Memory B cell (primary cell): Measurements from ENCODE around the gene FAM209B.
"Not testable (repeated sequence)": the region's sequence is repeated elsewhere in the genome, so short reads cannot be mapped to it uniquely, and the experiment has no call there.

ENCODE experiments used
- ATAC-seq: fragments of 150-1000 bp; cut with Tn5 transposase; 2 replicates; pipeline ENCODE4 v1.10.0; 2021; ENCODE audit warnings: low read depth, mild to moderate bottlenecking, moderate library complexity
- DNase-seq, 2 donors: peaks; one replicate each; pipeline ENCODE4 v3.0.0; 2022; ENCODE audit warnings: low spot score in 2 of 2
- H3K27ac Mint-ChIP-seq: one replicate; pipeline ENCODE4 v1.8.0; 2022; ENCODE audit warnings: mild to moderate bottlenecking, moderate library complexity, mixed read lengths
- H3K27me3 Mint-ChIP-seq: one replicate; pipeline ENCODE4 v1.8.0; 2022; ENCODE audit warnings: mixed read lengths
- H3K36me3 Mint-ChIP-seq: one replicate; pipeline ENCODE4 v1.8.0; 2022; ENCODE audit warnings: mild to moderate bottlenecking, mixed read lengths
- H3K4me1 Mint-ChIP-seq: one replicate; pipeline ENCODE4 v1.8.0; 2022; ENCODE audit warnings: mixed read lengths
- H3K4me3 Mint-ChIP-seq: one replicate; pipeline ENCODE4 v1.8.0; 2022; ENCODE audit warnings: mild to moderate bottlenecking, moderate library complexity, mixed read lengths
- H3K9me3 Mint-ChIP-seq: one replicate; pipeline ENCODE4 v1.8.0; 2022; ENCODE audit warnings: mixed read lengths

The FAM209B gene

DNA sequence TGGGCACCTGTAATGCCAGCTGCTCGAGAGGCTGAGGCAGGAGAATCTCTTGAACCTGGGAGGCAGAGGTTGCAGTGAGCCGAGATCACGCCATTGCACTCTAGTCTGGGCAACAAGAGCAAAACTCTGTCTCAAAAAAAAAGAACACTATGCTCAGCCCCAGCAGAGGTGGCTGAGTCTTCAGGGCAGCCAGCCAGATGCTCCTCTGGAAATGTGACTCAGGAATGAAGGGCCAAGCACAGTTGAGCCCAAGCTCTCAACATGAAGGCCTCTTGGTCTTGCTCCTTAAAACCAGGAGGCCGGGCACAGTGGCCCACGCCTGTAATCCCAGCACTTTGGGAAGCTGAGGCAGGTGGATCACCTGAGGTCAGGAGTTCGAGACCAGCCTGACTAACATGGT, 31.5 kb downstream of the FAM209B start:
- not testable (repeated sequence) for H3K27me3 Mint-ChIP-seq, ATAC-seq, DNase-seq, H3K4me1 Mint-ChIP-seq, H3K27ac Mint-ChIP-seq, H3K36me3 Mint-ChIP-seq, H3K9me3 Mint-ChIP-seq, H3K4me3 Mint-ChIP-seq

DNA sequence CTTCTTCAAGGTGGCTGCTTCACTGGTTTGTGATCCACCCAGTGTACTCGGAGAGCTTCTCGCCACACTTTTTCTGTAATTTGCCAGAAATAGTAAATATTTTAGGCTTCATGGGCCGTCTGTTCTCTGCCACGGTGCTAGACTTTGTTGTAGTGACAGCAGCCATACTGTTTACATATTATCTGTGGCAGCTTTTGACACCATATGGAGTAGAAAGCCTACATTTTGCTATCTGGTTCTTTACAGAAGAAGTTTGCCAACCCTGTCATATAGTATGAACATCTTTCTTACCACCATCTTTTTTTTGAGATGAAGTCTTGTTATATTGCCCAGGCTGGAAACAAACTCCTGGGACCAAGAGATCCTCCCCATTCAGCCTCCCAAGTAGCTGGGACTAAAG, 32.5 kb downstream of the FAM209B start:
- no peak for ATAC-seq
- Mint-ChIP-seq H3K4me3 (no peak overlapping the region), H3K27me3 (peaks cover 4% of the 10 kb centered on the region), H3K4me1 (no peaks in the 10 kb centered on the region), H3K27ac (no peak overlapping the region), H3K9me3 (no peaks in the 10 kb centered on the region), H3K36me3 (no peaks in the 10 kb centered on the region)
- no peak for DNase-seq

DNA sequence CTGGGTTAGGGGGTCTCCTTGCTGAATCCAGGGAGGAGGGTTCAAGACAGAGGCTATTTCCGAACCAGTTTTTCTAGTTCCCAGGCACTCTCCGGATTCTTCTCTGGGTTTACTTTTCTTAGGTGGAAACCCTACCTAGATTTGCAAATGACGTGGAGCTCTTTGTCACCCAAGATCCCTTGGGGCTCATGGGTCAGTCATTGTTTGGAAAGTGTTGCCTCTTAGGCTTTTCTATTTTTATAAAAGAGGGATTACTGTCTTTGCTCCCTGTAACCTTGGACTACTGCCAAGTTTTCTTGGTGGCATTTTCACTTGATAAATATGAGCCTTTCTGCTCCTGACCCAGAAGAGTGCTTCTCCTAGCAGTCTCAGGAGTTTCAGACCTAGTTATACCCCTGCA, 33.6 kb downstream of the FAM209B start:
- ATAC-seq, result no peak
- no peak for DNase-seq
- peaks cover 6% of the 10 kb centered on the region for H3K27me3 Mint-ChIP-seq
- H3K4me1 Mint-ChIP-seq, result no peaks in the 10 kb centered on the region
- peaks cover 1% of the 10 kb centered on the region for H3K9me3 Mint-ChIP-seq
- H3K27ac Mint-ChIP-seq, result no peak overlapping the region
- H3K4me3 Mint-ChIP-seq, result no peak overlapping the region
- H3K36me3 Mint-ChIP-seq, result no peaks in the 10 kb centered on the region

DNA sequence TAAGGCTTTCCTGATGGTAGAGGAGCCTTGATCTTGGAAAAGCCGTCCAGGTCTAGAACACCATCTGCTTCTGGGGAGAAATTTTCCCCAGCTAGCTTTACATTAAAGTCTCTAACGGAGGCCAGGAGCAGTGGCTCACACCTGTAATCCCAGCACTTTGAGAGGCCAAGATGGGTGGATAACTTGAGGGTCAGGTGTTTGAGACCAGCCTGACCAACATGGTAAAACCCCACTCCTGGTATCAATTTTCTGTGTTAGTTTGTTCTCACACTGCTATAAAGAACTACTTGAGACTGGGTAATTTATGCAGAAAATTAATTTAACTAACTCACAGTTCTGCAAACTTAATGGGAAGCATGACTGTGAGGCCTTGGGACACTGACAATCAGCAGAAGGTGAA, 37.8 kb downstream of the FAM209B start:
- Mint-ChIP-seq H3K4me1 (no peaks in the 10 kb centered on the region), H3K27me3 (peaks cover 17% of the 10 kb centered on the region), H3K36me3 (no peaks in the 10 kb centered on the region), H3K9me3 (peaks cover 1% of the 10 kb centered on the region), H3K27ac (no peak overlapping the region), H3K4me3 (no peak overlapping the region)
- no peak for ATAC-seq
- no peak for DNase-seq

DNA sequence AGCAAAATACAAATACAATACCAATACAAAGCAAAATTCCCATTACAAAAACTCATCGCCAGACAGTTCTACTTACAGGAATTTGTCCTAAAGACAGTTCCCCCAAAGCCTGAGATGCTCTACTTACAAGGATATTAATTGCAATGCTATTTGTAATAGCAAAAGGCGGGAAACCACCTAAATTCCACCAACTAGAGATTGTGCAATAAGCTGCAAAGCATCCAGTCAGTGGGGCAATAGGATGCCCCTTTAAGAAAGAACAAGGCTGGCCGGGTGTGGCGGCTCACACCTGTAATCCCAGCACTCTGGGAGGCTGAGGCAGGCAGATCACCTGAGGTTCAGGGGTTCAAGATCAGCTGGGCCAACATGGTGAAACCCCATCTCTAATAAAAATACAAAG, 39.1 kb downstream of the FAM209B start:
- Mint-ChIP-seq H3K4me3 (no peak overlapping the region), H3K27me3 (peaks cover 22% of the 10 kb centered on the region), H3K9me3 (peaks cover 1% of the 10 kb centered on the region), H3K4me1 (no peaks in the 10 kb centered on the region), H3K27ac (no peak overlapping the region), H3K36me3 (no peaks in the 10 kb centered on the region)
- ATAC-seq (no peak), DNase-seq (no peak)

DNA sequence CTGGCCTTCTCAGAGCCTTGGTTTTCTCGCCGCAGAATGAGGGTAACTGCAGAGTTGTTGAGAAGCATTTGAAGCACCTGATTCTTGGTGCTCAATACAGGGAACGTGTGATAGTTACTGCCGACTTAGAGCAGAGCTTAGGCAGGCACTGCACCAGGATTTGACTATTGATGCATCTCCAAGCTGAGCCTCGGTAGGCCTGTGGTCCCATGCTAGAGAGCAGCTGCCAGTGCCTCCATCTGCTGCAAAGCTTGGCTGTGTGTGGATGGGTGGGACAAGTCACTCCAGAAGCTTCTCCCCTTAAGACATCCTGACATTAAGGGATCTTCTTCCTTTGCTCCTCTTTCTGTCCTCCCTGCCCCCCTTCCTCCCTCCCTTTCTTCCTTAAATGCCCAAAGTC, 40.9 kb downstream of the FAM209B start:
- no peak overlapping the region for H3K27ac Mint-ChIP-seq
- DNase-seq, result no peak
- no peaks in the 10 kb centered on the region for H3K36me3 Mint-ChIP-seq
- no peak overlapping the region for H3K4me3 Mint-ChIP-seq
- H3K4me1 Mint-ChIP-seq, result no peaks in the 10 kb centered on the region
- peaks cover 1% of the 10 kb centered on the region for H3K9me3 Mint-ChIP-seq
- ATAC-seq, result no peak
- H3K27me3 Mint-ChIP-seq, result peaks cover 19% of the 10 kb centered on the region

DNA sequence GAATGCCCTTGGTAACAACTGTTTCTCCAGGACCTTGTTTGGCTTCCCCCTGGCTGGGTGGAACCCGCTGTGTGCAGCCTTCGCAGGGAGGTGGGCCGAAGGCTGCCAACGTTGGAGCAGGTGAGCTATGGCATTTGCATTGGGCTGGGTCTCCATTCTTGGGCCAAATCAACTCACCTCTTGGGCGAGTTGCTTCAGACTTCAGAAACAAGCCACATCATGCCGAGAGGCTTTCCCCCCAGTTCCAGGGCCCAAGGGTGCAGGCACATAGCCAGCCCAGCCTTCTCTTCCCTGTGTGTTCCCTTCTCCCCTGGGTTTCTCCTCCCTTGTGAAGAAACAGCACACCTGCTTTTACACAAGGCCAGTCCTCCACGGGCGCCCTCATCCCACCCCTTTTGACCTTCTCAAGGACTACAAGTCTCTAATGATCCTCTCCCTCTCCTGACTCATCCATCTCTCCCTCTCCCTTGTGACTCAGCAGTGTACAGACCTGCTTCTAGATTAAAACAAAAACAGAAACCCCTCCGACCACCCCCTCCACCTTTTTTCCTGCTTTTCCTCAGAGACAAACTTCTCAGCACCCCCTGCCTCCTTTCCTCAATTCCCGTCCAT, 41.6 kb downstream of the FAM209B start:
- DNase-seq, result no peak

DNA sequence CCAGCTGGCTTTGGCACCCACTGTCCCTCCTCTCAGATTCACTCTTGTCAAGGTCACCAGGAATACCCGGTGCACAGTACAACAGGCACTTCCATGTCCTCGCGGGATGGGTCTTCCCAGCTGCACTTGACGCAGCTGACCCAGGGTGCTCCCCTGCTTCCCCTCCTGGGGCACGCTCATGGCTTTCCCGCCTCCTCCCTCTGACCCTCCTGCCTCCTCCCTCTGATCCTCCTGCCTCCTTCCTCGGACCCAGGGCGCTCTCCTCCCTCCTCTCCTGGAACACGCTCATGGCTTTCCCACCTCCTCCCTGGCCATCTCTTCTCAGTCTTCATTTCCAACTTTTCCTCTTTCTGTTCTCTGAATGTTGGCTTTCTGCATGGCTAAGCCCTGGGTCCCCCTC, 42.1 kb downstream of the FAM209B start:
- Mint-ChIP-seq H3K4me3 (no peak overlapping the region), H3K36me3 (no peaks in the 10 kb centered on the region), H3K4me1 (no peaks in the 10 kb centered on the region), H3K27me3 (peaks cover 18% of the 10 kb centered on the region), H3K27ac (no peak overlapping the region), H3K9me3 (peaks cover 1% of the 10 kb centered on the region)
- no peak for ATAC-seq
- no peak for DNase-seq

More for the DNA sequence above, 41.6 kb downstream of the FAM209B start:
- no peak overlapping the region for H3K4me3 Mint-ChIP-seq
- ATAC-seq, result no peak
- peaks cover 19% of the 10 kb centered on the region for H3K27me3 Mint-ChIP-seq
- peaks cover 1% of the 10 kb centered on the region for H3K9me3 Mint-ChIP-seq
- H3K36me3 Mint-ChIP-seq, result no peaks in the 10 kb centered on the region
- H3K4me1 Mint-ChIP-seq, result no peaks in the 10 kb centered on the region
- H3K27ac Mint-ChIP-seq, result no peak overlapping the region

DNA sequence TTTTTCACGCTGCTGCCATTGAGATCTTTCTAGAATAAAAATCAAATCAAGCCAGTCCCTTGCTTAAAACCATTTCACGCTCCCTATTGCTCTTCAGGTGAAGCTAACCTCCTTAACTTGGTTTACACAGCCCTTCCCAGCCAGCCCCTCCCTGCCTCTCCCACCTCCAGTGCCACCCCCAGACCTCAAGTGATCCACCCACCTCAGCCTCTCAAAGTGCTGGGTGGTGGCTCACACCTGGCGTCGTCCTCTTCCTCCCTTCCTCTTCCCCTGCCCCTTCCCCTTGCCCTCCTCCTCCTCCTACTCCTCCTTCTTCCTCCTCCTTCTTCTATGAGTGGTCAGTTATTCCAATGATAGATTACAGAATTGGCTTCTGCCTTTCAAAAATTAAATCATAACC, 42.9 kb downstream of the FAM209B start:
- ATAC-seq, result no peak
- no peak for DNase-seq
- H3K9me3 Mint-ChIP-seq, result peaks cover 1% of the 10 kb centered on the region
- no peak overlapping the region for H3K27ac Mint-ChIP-seq
- H3K27me3 Mint-ChIP-seq, result peaks cover 18% of the 10 kb centered on the region
- no peaks in the 10 kb centered on the region for H3K36me3 Mint-ChIP-seq
- no peak overlapping the region for H3K4me3 Mint-ChIP-seq
- H3K4me1 Mint-ChIP-seq, result no peaks in the 10 kb centered on the region

DNA sequence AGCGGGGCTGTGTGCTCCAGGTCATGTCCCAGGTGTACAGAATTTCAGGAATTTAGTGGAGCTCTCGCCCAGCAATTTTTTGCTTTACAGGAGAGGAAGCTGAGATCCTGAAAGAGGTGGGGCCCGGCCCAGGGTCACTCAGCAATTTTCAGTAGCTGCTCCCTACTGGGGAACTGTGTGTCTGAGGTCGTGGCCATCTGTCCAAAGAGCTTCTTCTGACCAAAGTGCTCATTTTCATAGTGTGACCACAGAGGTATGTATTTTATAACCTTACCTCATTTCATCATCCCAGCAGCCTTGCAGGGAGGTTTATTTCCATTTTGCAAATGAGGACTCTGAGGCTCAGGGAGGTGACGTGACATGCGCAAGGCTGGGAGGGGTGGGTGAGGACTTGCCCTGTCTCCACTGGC, 46.3 kb downstream of the FAM209B start:
- H3K27ac Mint-ChIP-seq, result no peak overlapping the region
- H3K4me1 Mint-ChIP-seq, result no peaks in the 10 kb centered on the region
- ATAC-seq (no peak), DNase-seq (no peak)
- peaks cover 15% of the 10 kb centered on the region for H3K27me3 Mint-ChIP-seq
- H3K9me3 Mint-ChIP-seq, result no peaks in the 10 kb centered on the region
- H3K4me3 Mint-ChIP-seq, result no peak overlapping the region
- no peaks in the 10 kb centered on the region for H3K36me3 Mint-ChIP-seq

DNA sequence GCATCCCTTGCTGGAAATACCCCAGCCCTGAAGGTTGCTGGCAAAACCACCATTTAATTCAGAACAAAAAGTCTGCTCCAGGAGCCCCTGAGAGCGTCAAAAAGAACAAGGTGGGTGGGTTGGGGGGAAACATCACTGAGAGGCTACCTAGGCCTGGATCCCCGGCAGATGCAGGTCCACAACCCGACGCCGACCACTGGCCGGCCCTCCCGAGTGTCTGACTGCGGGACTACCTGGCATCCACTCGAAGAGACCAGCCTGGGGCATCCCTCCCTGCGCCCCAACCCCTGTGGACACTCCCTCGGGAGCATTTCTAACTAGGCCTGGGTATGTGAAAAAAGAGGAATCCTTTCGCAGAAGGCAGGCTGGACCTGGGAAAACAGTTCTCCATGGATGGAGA, 47.2 kb downstream of the FAM209B start:
- no peak for ATAC-seq

DNA sequence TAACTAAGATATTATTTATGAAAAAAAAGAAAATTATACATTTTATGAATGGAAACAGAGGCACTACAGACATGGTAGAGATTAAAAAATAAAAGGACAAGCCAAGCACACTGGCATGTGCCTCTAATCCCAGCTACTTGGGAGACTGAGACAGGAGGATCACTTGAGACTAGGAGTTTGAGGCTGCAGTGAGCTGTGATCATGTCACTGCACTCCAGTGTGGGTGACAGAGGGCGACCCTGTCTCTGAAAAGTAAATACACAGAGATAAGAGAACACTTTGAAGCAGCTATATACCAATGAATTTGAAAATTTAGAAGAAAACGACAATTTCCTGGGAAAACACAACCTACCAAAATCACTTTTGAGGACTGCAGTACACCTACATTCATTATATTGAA, 48.7 kb downstream of the FAM209B start:
- Mint-ChIP-seq H3K36me3 (no peaks in the 10 kb centered on the region), H3K27ac (no peak overlapping the region), H3K27me3 (peaks cover 5% of the 10 kb centered on the region), H3K9me3 (no peaks in the 10 kb centered on the region), H3K4me3 (no peak overlapping the region), H3K4me1 (no peaks in the 10 kb centered on the region)
- DNase-seq (no peak), ATAC-seq (no peak)

More for the DNA sequence above, 47.2 kb downstream of the FAM209B start:
- Mint-ChIP-seq H3K27ac (no peak overlapping the region), H3K27me3 (peaks cover 12% of the 10 kb centered on the region), H3K36me3 (no peaks in the 10 kb centered on the region), H3K4me1 (no peaks in the 10 kb centered on the region), H3K4me3 (no peak overlapping the region), H3K9me3 (no peaks in the 10 kb centered on the region)
- DNase-seq, result no peak

DNA sequence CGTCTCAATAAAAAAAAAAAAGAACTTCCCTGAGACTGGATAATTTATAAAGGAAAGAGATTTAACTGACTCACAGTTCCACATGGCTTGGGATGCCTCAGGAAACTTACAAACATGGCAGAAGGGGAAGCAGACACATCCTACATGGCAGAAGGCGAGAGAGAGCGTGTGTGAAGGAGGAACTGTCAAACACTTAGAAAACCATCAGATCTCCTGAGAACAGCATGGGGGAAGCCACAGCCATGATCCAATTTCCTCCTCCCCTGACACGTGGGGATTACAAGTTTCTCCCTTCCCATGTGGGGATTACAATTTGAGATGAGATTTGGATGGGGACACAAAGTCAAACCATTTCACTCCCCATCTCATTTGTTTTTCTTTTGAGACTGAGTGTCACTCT, 49.5 kb downstream of the FAM209B start:
- Mint-ChIP-seq H3K27ac (no peak overlapping the region), H3K4me1 (no peaks in the 10 kb centered on the region), H3K36me3 (no peaks in the 10 kb centered on the region), H3K27me3 (peaks cover 5% of the 10 kb centered on the region), H3K9me3 (no peaks in the 10 kb centered on the region), H3K4me3 (no peak overlapping the region)
- DNase-seq (no peak), ATAC-seq (no peak)

DNA sequence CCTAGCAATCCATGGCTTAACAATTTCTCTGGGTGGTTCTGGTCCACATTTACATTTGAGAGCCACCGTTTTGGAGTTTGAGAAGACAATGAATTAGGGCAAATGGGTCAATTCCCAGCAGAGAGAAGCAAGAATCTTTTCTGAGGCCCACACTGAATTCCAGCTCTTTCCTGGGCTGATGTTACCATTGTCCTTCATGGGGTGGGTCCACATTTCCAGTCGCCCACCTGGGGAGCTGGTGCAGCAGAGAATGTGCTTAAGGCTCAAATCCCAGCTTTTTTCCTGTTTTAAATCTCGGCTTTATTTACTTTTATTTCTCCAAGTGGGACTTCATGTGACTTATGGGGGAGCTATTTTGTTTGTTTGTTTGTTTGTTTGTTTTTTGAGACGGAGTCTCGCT, 51.9 kb downstream of the FAM209B start:
- H3K36me3 Mint-ChIP-seq, result no peaks in the 10 kb centered on the region
- ATAC-seq, result no peak
- H3K9me3 Mint-ChIP-seq, result peaks cover 2% of the 10 kb centered on the region
- peaks cover 7% of the 10 kb centered on the region for H3K27me3 Mint-ChIP-seq
- H3K4me1 Mint-ChIP-seq, result no peaks in the 10 kb centered on the region
- DNase-seq, result no peak
- no peak overlapping the region for H3K4me3 Mint-ChIP-seq
- no peak overlapping the region for H3K27ac Mint-ChIP-seq
